ENCODE results near the gene SOX1.

- TF ChIP-seq CTCF (IDR thresholded peaks at IDR 0.05) (no peak), POLR2A (IDR thresholded peaks at IDR 0.05; ENCODE audit: low read length) (no peak)
These were observed 904 bp upstream of the SOX1 start for GRCh38 chr13:112065867-112066623.
